HCT116 (cell line): ENCODE data around the gene PIGN. TPM values are rescaled to one million over a fixed set of nuclear protein-coding genes. Genes with fewer than 3 reads are reported as not detected.
A peak's percentile ranks its signal among the peaks of the same experiment; 100 is the strongest.

Source experiments
- ATAC-seq: fragments of 200-7000 bp; cut with Tn5 transposase; 2 replicates; pipeline ENCODE4 v1.9.1; 2020; ENCODE audit warnings: mild to moderate bottlenecking, moderate library complexity
- BruUV-seq: library from RNA; stranded (reverse); fragments of 400-500 nt; replicated peaks from 2 replicates; lab custom pipeline; 2021; lab: Mats Ljungman, UMichigan
- CTCF ChIA-PET: fragments of 300-600 bp; sonication (Branson Sonifier 250); formaldehyde crosslinking; loops from one replicate; lab custom pipeline; 2021; ENCODE audit warnings: antibody characterized with exemption; lab: Charles Lee
- POLR2A ChIA-PET: fragments of 300-600, 350-600 bp; sonication (Branson Sonifier 250); formaldehyde crosslinking; loops from one replicate; lab custom pipeline; 2021; ENCODE audit warnings: antibody characterized with exemption; lab: Charles Lee
- RAD21 ChIA-PET, 2 experiments: fragments of 300-600 bp; sonication (Branson Sonifier 250); formaldehyde crosslinking; loops; one replicate each; lab custom pipeline; 2023; ENCODE audit warnings: low total read pairs in 2 of 2; ENCODE audit not compliant: uncharacterized antibody in 2 of 2, unreplicated experiment in 2 of 2, low non-redundant PET in 1 of 2; lab: Charles Lee
- DNase-seq: peaks from one replicate; pipeline ENCODE4 v3.0.0-alpha.2; 2010; ENCODE audit warnings: low read depth, low spot score
- H2AFZ ChIP-seq: fragments of 200-600 bp; shearing (Covaris generic), sonication (generic); 2 replicates; pipeline ENCODE4 v1.6.1; 2017; ENCODE audit warnings: low read depth, mixed run types, mixed read lengths, antibody characterized with exemption, low read length; ENCODE audit not compliant: poor library complexity, severe bottlenecking
- H3K27ac ChIP-seq: 2 replicates; pipeline ENCODE4 v1.5.1; 2012; ENCODE audit warnings: low read depth, low read length
- H3K27me3 ChIP-seq: fragments of 200-600 bp; sonication (generic); 2 replicates; pipeline ENCODE4 v1.6.1; 2016; ENCODE audit warnings: mixed run types, low read length, mixed read lengths; ENCODE audit not compliant: insufficient read depth
- H3K36me3 ChIP-seq, 2 experiments: fragments of 200-500 bp in 1 of 2; fragments of 200-600 bp in 1 of 2; sonication (Bioruptor generic) in 1 of 2; sonication (generic) in 1 of 2; 2 replicates each; pipeline versions ENCODE4 v1.5.1 to v1.6.1; 2014 to 2016; ENCODE audit warnings: low read length in 2 of 2, inconsistent platforms in 1 of 2, mixed read lengths in 1 of 2, mixed run types in 1 of 2; ENCODE audit not compliant: insufficient read depth in 2 of 2, control insufficient read depth in 1 of 2
- H3K4me1 ChIP-seq, 2 experiments: fragments of 200-600 bp in 1 of 2; sonication (generic) in 1 of 2; 2 replicates each; pipeline versions ENCODE4 v1.5.1 to v1.6.1; 2012 to 2017; ENCODE audit warnings: low read length in 2 of 2, inconsistent platforms in 1 of 2, mild to moderate bottlenecking in 1 of 2, mixed read lengths in 1 of 2, mixed run types in 1 of 2, moderate library complexity in 1 of 2; ENCODE audit not compliant: insufficient read depth in 2 of 2, control insufficient read depth in 1 of 2
- H3K4me2 ChIP-seq: fragments of 200-600 bp; sonication (generic); 2 replicates; pipeline ENCODE4 v1.6.1; 2017; ENCODE audit warnings: mixed run types, low read length, mixed read lengths
- H3K4me3 ChIP-seq, 2 experiments: fragments of 200-600 bp in 1 of 2; sonication (generic) in 1 of 2; replicated peaks in 1 of 2; 2 replicates each; pipeline ENCODE4 v1.5.1; 2011 to 2016; ENCODE audit warnings: low read length in 2 of 2, control low read depth in 1 of 2, low read depth in 1 of 2, mild to moderate bottlenecking in 1 of 2, mixed read lengths in 1 of 2, mixed run types in 1 of 2
- H3K79me2 ChIP-seq: fragments of 200-600 bp; sonication (generic); 2 replicates; pipeline ENCODE4 v1.6.1; 2017; ENCODE audit warnings: mild to moderate bottlenecking, mixed run types, low read length, moderate library complexity, mixed read lengths; ENCODE audit not compliant: insufficient read depth
- H3K9ac ChIP-seq: fragments of 200-600 bp; sonication (generic); 2 replicates; pipeline ENCODE4 v1.6.1; 2016; ENCODE audit warnings: low read length, mixed read lengths
- H3K9me2 ChIP-seq: fragments of 200-600 bp; sonication (generic), shearing (Covaris generic); 2 replicates; pipeline ENCODE4 v1.6.1; 2017; ENCODE audit warnings: mixed run types, mild to moderate bottlenecking, moderate library complexity; ENCODE audit not compliant: insufficient read depth
- H3K9me3 ChIP-seq, 2 experiments: fragments of 200-500 bp in 1 of 2; fragments of 200-600 bp in 1 of 2; sonication (Bioruptor generic) in 1 of 2; sonication (generic) in 1 of 2; 2 replicates each; pipeline ENCODE4 v1.6.1; 2014 to 2017; ENCODE audit warnings: low read length in 2 of 2, mixed read lengths in 2 of 2, inconsistent platforms in 1 of 2, low read depth in 1 of 2, mild to moderate bottlenecking in 1 of 2, mixed run types in 1 of 2, moderate library complexity in 1 of 2; ENCODE audit not compliant: control insufficient read depth in 1 of 2, insufficient read depth in 1 of 2
- H4K20me1 ChIP-seq: fragments of 200-600 bp; sonication (generic), shearing (Covaris generic); 2 replicates; pipeline ENCODE4 v1.6.1; 2017; ENCODE audit warnings: mixed run types, mild to moderate bottlenecking, moderate library complexity; ENCODE audit not compliant: insufficient read depth
- ATF3 ChIP-seq: IDR thresholded peaks from 2 replicates; pipeline ENCODE4 v1.6.1; 2012
- CBX3 ChIP-seq: IDR thresholded peaks from 2 replicates; pipeline ENCODE4 v1.6.1; 2012; ENCODE audit warnings: low read depth
- ELF1 ChIP-seq: IDR thresholded peaks from 2 replicates; pipeline ENCODE4 v1.6.1; 2012; ENCODE audit warnings: low read depth, borderline replicate concordance
- MAX ChIP-seq: IDR thresholded peaks from 2 replicates; pipeline ENCODE4 v1.6.1; 2012
- POLR2A ChIP-seq: IDR thresholded peaks from 2 replicates; pipeline ENCODE4 v1.7.0; 2011; ENCODE audit warnings: borderline replicate concordance; ENCODE audit not compliant: insufficient read depth, insufficient read length; ENCODE audit errors: extremely low read depth
- RAD21 ChIP-seq: IDR thresholded peaks from 2 replicates; pipeline ENCODE4 v1.6.1; 2012; ENCODE audit warnings: low read depth, mild to moderate bottlenecking
- SIN3A ChIP-seq: IDR thresholded peaks from 2 replicates; pipeline ENCODE4 v1.6.1; 2012; ENCODE audit warnings: low read depth
- SP1 ChIP-seq: IDR thresholded peaks from 2 replicates; pipeline ENCODE4 v1.6.1; 2012; ENCODE audit warnings: low read depth
- ZNF274 ChIP-seq: fragments of 200-500 bp; sonication (Bioruptor generic); IDR thresholded peaks from 2 replicates; pipeline ENCODE4 v1.6.1; 2014; ENCODE audit warnings: mild to moderate bottlenecking, low read depth, low read length, inconsistent platforms
- intact Hi-C: fragments of 100-400 bp; cut with micrococcal nuclease; formaldehyde crosslinking; loops from 2 replicates; pipeline ENCODE4 v1.10.0; 2022
- total RNA-seq: library from RNA; stranded (reverse); gene quantifications from one replicate; pipeline ENCODE4 v1.2.1, GENCODE V29; 2021; ENCODE audit not compliant: unreplicated experiment

The PIGN gene
- total RNA-seq, 1 experiment from 2014 or later = 12.2 TPM

- no peak; the same call in 1 of the 2 replicates for TF ChIP-seq MAX
- peak; percentile 60 for TF ChIP-seq POLR2A
- peak; percentile 45 for TF ChIP-seq SIN3A
- no peak for TF ChIP-seq RAD21
- TF ChIP-seq ZNF274 = no peak
- TF ChIP-seq ELF1 = peak; percentile 66
- TF ChIP-seq CBX3 = no peak
- TF ChIP-seq SP1 = peak; percentile 94
Measured at GRCh38 chr18:62186774-62187542, at the start of gene PIGN, which contains the start of gene RELCH (continued).

- intact Hi-C loops = no loop called here
- H3K9me3 ChIP-seq = no peaks in the 10 kb centered on the region
- no peak overlapping the region for H3K27ac ChIP-seq
- H3K79me2 ChIP-seq = no peaks in the 10 kb centered on the region
- H4K20me1 ChIP-seq = no peaks in the 10 kb centered on the region
- no peak overlapping the region for H3K4me3 ChIP-seq
- no peak overlapping the region for H2AFZ ChIP-seq
- no peak overlapping the region for H3K9ac ChIP-seq
- TF ChIP-seq ATF3 = no peak
- DNase-seq = no peak
- ChIA-PET POLR2A (no interaction called here), CTCF (no interaction called here), RAD21 (no interaction called here)
- no peaks in the 10 kb centered on the region for H3K9me2 ChIP-seq
- H3K27me3 ChIP-seq = no peaks in the 10 kb centered on the region
- ATAC-seq = no peak
- no peaks in the 10 kb centered on the region for H3K4me1 ChIP-seq
- BruUV-seq = no TSS peak
- H3K4me2 ChIP-seq = no peak overlapping the region
- peaks cover 0 to 6% of the 10 kb centered on the region in 2 experiments; a peak in 2 of 4 replicates for H3K36me3 ChIP-seq
Measured at GRCh38 chr18:62236252-62236651, 49.4 kb upstream of the PIGN start.
